OCI-LY7 (cell line): Measurements from ENCODE around the gene ATP6V0D1. TPM values are rescaled to one million over a fixed set of nuclear protein-coding genes. Genes with fewer than 3 reads are reported as not detected.

Experiments
- BruUV-seq: library from RNA; stranded (reverse); fragments of 400-500 nt; replicated peaks from 2 replicates; lab custom pipeline; 2021; lab: Mats Ljungman, UMichigan
- CTCF ChIA-PET: fragments of 300-600 bp; sonication (Branson Sonifier 250); formaldehyde crosslinking; loops from one replicate; lab custom pipeline; 2022; ENCODE audit warnings: antibody characterized with exemption; ENCODE audit not compliant: unreplicated experiment; lab: Charles Lee
- POLR2A ChIA-PET: fragments of 300-600 bp; sonication (Branson Sonifier 250); formaldehyde crosslinking; loops from one replicate; lab custom pipeline; 2022; ENCODE audit warnings: antibody characterized with exemption; lab: Charles Lee
- DNase-seq: peaks from one replicate; pipeline ENCODE4 v3.0.0-alpha.2; 2015; ENCODE audit warnings: low spot score
- H2AFZ ChIP-seq: fragments of 200-600 bp; sonication (generic), shearing (Covaris generic); 2 replicates; pipeline ENCODE4 v1.6.1; 2014; ENCODE audit warnings: mild to moderate bottlenecking, antibody characterized with exemption, low read length, moderate library complexity
- H3K27ac ChIP-seq: fragments of 200-600 bp; sonication (generic); 2 replicates; pipeline ENCODE4 v1.5.1; 2014; ENCODE audit warnings: mixed run types, low read depth, mild to moderate bottlenecking, moderate library complexity, low read length, inconsistent platforms; ENCODE audit not compliant: poor library complexity, severe bottlenecking
- H3K36me3 ChIP-seq: fragments of 200-600 bp; sonication (generic); 2 replicates; pipeline ENCODE4 v1.6.1; 2014; ENCODE audit warnings: mild to moderate bottlenecking, antibody characterized with exemption, low read length, moderate library complexity, mixed read lengths; ENCODE audit not compliant: insufficient read depth
- H3K4me1 ChIP-seq: fragments of 200-600 bp; sonication (generic); 2 replicates; pipeline ENCODE4 v1.5.1; 2014; ENCODE audit warnings: mild to moderate bottlenecking, low read length; ENCODE audit not compliant: insufficient read depth, poor library complexity, severe bottlenecking
- H3K4me2 ChIP-seq: fragments of 200-600 bp; sonication (generic); 2 replicates; pipeline ENCODE4 v1.6.1; 2014; ENCODE audit warnings: mild to moderate bottlenecking, low read length
- H3K4me3 ChIP-seq: fragments of 200-600 bp; sonication (generic); 2 replicates; pipeline ENCODE4 v1.5.1; 2014; ENCODE audit warnings: mild to moderate bottlenecking, low read depth, low read length; ENCODE audit not compliant: poor library complexity, severe bottlenecking
- H3K79me2 ChIP-seq: fragments of 200-600 bp; sonication (generic); 2 replicates; pipeline ENCODE4 v1.6.1; 2016; ENCODE audit warnings: low read depth, mild to moderate bottlenecking, low read length, moderate library complexity, mixed read lengths; ENCODE audit not compliant: insufficient read depth
- H3K9me2 ChIP-seq: fragments of 200-600 bp; sonication (generic); 2 replicates; pipeline ENCODE4 v1.6.1; 2016; ENCODE audit warnings: mild to moderate bottlenecking, low read length, mixed read lengths; ENCODE audit not compliant: insufficient read depth
- H3K9me3 ChIP-seq: fragments of 200-600 bp; sonication (generic); 2 replicates; pipeline ENCODE4 v1.6.1; 2014; ENCODE audit warnings: mild to moderate bottlenecking, mixed run types, low read length, mixed read lengths
- H4K20me1 ChIP-seq: fragments of 200-600 bp; sonication (generic); 2 replicates; pipeline ENCODE4 v1.6.1; 2014; ENCODE audit warnings: mild to moderate bottlenecking, antibody characterized with exemption, low read length, moderate library complexity, mixed read lengths; ENCODE audit not compliant: insufficient read depth
- CTCF ChIP-seq: fragments of 200-600 bp; sonication (generic); conservative IDR thresholded peaks from 2 replicates; pipeline ENCODE4 v1.5.1; 2014; ENCODE audit warnings: mild to moderate bottlenecking, antibody characterized with exemption, low read length, moderate library complexity, mixed read lengths
- EZH2phosphoT487 ChIP-seq: fragments of 200-600 bp; sonication (generic); IDR thresholded peaks from 2 replicates; pipeline ENCODE4 v1.6.1; 2018; ENCODE audit warnings: low read depth, borderline replicate concordance, mild to moderate bottlenecking, mixed run types, antibody characterized with exemption, low read length, moderate library complexity, mixed read lengths
- intact Hi-C: fragments of 100-400 bp; cut with micrococcal nuclease; formaldehyde crosslinking; loops from one replicate; pipeline ENCODE4 v1.10.0; 2022; ENCODE audit not compliant: unreplicated experiment
- total RNA-seq, 2 experiments: library from RNA; depleted of rRNA in 1 of 2; stranded (reverse); fragments of >200 nt in 1 of 2; shearing (Covaris generic) in 1 of 2; gene quantifications; 2 replicates each; pipeline ENCODE4 v1.2.3, GENCODE V29; 2014 to 2022

Gene ATP6V0D1
- total RNA-seq, 2 experiments from 2014 or later: 24.4 to 38.0 TPM

- ChIA-PET POLR2A (interaction anchor here (1.0 kb wide), 1 partner anchor 80 kb away, joined by 6 read pairs; no protein-coding TSS in a partner anchor), CTCF (no interaction called here)
- no peaks in the 10 kb centered on the region; the same call in 1 of the 2 replicates for H4K20me1 ChIP-seq
Observed at GRCh38 chr16:67460961-67461360, 20.0 kb downstream of the ATP6V0D1 start.

GRCh38 chr16:67460168-67460567 is 20.8 kb downstream of the ATP6V0D1 start:
- Histone ChIP-seq H2AFZ (no peak overlapping the region), H3K9me2 (no peaks in the 10 kb centered on the region), H3K4me3 (no peak overlapping the region), H3K27ac (no peak overlapping the region), H3K4me1 (no peaks in the 10 kb centered on the region), H4K20me1 (no peaks in the 10 kb centered on the region; the same call in 1 of the 2 replicates), H3K36me3 (no peaks in the 10 kb centered on the region), H3K4me2 (no peak overlapping the region), H3K79me2 (no peaks in the 10 kb centered on the region), H3K9me3 (no peaks in the 10 kb centered on the region)
- ChIA-PET POLR2A (interaction anchor here (1.0 kb wide), 1 partner anchor 79 kb away, joined by 6 read pairs; no protein-coding TSS in a partner anchor), CTCF (no interaction called here)
- BruUV-seq: no TSS peak
- no peak for DNase-seq
- TF ChIP-seq EZH2phosphoT487: no peak
- TF ChIP-seq CTCF: no peak
- intact Hi-C loops: no loop called here

More at GRCh38 chr16:67460961-67461360, 20.0 kb downstream of the ATP6V0D1 start:
- DNase-seq: no peak
- H3K79me2 ChIP-seq: no peaks in the 10 kb centered on the region
- peaks cover 4% of the 10 kb centered on the region for H3K4me1 ChIP-seq
- BruUV-seq: no TSS peak
- intact Hi-C loops: no loop called here
- H3K4me2 ChIP-seq: no peak overlapping the region
- H3K9me2 ChIP-seq: no peaks in the 10 kb centered on the region
- H3K9me3 ChIP-seq: no peaks in the 10 kb centered on the region
- H3K36me3 ChIP-seq: no peaks in the 10 kb centered on the region
- TF ChIP-seq EZH2phosphoT487 (no peak), CTCF (no peak)
- no peak overlapping the region for H3K4me3 ChIP-seq
- no peak overlapping the region for H3K27ac ChIP-seq
- no peak overlapping the region for H2AFZ ChIP-seq

GRCh38 chr16:67459861-67460150 is 21.2 kb downstream of the ATP6V0D1 start:
- TF ChIP-seq CTCF (no peak), EZH2phosphoT487 (no peak)
- BruUV-seq: no TSS peak
- no peaks in the 10 kb centered on the region for H3K4me1 ChIP-seq
- H3K27ac ChIP-seq: no peak overlapping the region
- ChIA-PET CTCF (no interaction called here), POLR2A (no interaction called here)
- no peaks in the 10 kb centered on the region for H3K79me2 ChIP-seq
- H3K9me3 ChIP-seq: no peaks in the 10 kb centered on the region
- H3K4me2 ChIP-seq: no peak overlapping the region
- H3K9me2 ChIP-seq: no peaks in the 10 kb centered on the region
- H3K4me3 ChIP-seq: no peak overlapping the region
- no peak for DNase-seq
- no peaks in the 10 kb centered on the region; the same call in 1 of the 2 replicates for H4K20me1 ChIP-seq
- H2AFZ ChIP-seq: no peak overlapping the region
- no peaks in the 10 kb centered on the region for H3K36me3 ChIP-seq
- intact Hi-C loops: no loop called here
